H1 (cell line): ENCODE data around the gene NEMF. TPM values are rescaled to one million over a fixed set of nuclear protein-coding genes. Genes with fewer than 3 reads are reported as not detected.

Source experiments
- BACH1 ChIP-seq: IDR thresholded peaks from 2 replicates; pipeline ENCODE4 v1.6.1; 2012; ENCODE audit warnings: low read length, improper control_type of control experiment
- CEBPB ChIP-seq: IDR thresholded peaks from 2 replicates; pipeline ENCODE4 v1.6.1; 2012; ENCODE audit warnings: low read depth, low read length
- CHD7 ChIP-seq: fragments of 300-600 bp; sonication (generic); IDR thresholded peaks from 2 replicates; pipeline ENCODE4 v1.7.1; 2012; ENCODE audit warnings: low read length, moderate library complexity, mild to moderate bottlenecking, inconsistent platforms; ENCODE audit not compliant: insufficient replicate concordance
- HDAC2 ChIP-seq, 2 experiments: fragments of 300-600 bp in 1 of 2; sonication (generic) in 1 of 2; IDR thresholded peaks; 2 replicates each; pipeline ENCODE4 v1.6.1; 2011 to 2012; ENCODE audit warnings: low read depth in 2 of 2, low read length in 2 of 2, mild to moderate bottlenecking in 2 of 2, moderate library complexity in 2 of 2, borderline replicate concordance in 1 of 2, inconsistent platforms in 1 of 2
- HDAC6 ChIP-seq: IDR thresholded peaks from one replicate; pipeline ENCODE4 v1.7.1; 2012; ENCODE audit warnings: low read depth, mild to moderate bottlenecking, inconsistent platforms, low read length, moderate library complexity
- JUN ChIP-seq: IDR thresholded peaks from 2 replicates; pipeline ENCODE4 v1.6.1; 2011; ENCODE audit warnings: low read depth, mild to moderate bottlenecking, improper control_type of control experiment, low read length
- POLR2A ChIP-seq, 2 experiments: IDR thresholded peaks; 1 replicate in 1 of 2; 2 replicates in 1 of 2; pipeline ENCODE4 v1.6.1; 2011; ENCODE audit warnings: low read depth in 2 of 2, low read length in 2 of 2, mild to moderate bottlenecking in 2 of 2; ENCODE audit errors: control extremely low read depth in 1 of 2
- RXRA ChIP-seq: IDR thresholded peaks from 2 replicates; pipeline ENCODE4 v1.6.1; 2011; ENCODE audit warnings: low read depth, mild to moderate bottlenecking, low read length, moderate library complexity; ENCODE audit not compliant: insufficient read depth
- SIRT6 ChIP-seq: IDR thresholded peaks from one replicate; pipeline ENCODE4 v1.7.1; 2012; ENCODE audit warnings: low read length, inconsistent platforms
- SIX5 ChIP-seq: IDR thresholded peaks from 2 replicates; pipeline ENCODE4 v1.6.1; 2011; ENCODE audit warnings: mild to moderate bottlenecking, low read depth, low read length
- SP2 ChIP-seq: IDR thresholded peaks from 2 replicates; pipeline ENCODE4 v1.6.1; 2012; ENCODE audit warnings: mild to moderate bottlenecking, low read length, inconsistent platforms
- TAF7 ChIP-seq: optimal IDR thresholded peaks from 2 replicates; pipeline ENCODE3; 2011; ENCODE audit warnings: low read depth, mild to moderate bottlenecking, inconsistent platforms, low read length, moderate library complexity, borderline replicate concordance
- ZNF274 ChIP-seq: IDR thresholded peaks from 2 replicates; pipeline ENCODE4 v1.7.0; 2012; ENCODE audit warnings: low read length, borderline replicate concordance; ENCODE audit errors: extremely low read depth
- polyA plus RNA-seq, 7 experiments: library from polyadenylated mRNA; depleted of rRNA in 3 of 7; stranded (reverse) in 5 of 7; unstranded in 2 of 7; fragments of >200 nt in 5 of 7; fragments of 200-250 nt in 2 of 7; gene quantifications; 1 replicate in 5 of 7; 2 replicates in 1 of 7; 4 replicates in 1 of 7; pipeline versions ENCODE4 v1.2.1 to v1.2.3, GENCODE V29; 2011 to 2013; ENCODE audit warnings: missing spikeins in 2 of 7, mixed read lengths in 2 of 7
- total RNA-seq: library from RNA; stranded (reverse); fragmentation: NEBNext Ultra II Directional; extraction: Animal tissue kit (Norgen Biotek cat#: 25700); gene quantifications from 2 replicates; pipeline ENCODE4 v1.2.1, GENCODE V29; 2021

Gene NEMF
- total and polyA plus RNA-seq, 2 of the 8 experiments (the other 6 are each of a cell fraction or from before 2014, with no cell fraction given): 8.3 to 45.5 TPM

GRCh38 chr14:49755378-49755777 is 97.2 kb downstream of the NEMF start (continued):
- TF ChIP-seq CHD7 (no peak), TAF7 (no peak), HDAC6 (no peak), CEBPB (no peak), JUN (no peak), HDAC2 (IDR thresholded peaks at IDR 0.05; ENCODE audit: borderline replicate concordance in 1 of 2, low read depth in 2 of 2, low read length in 2 of 2) (no peak), ZNF274 (no peak), SP2 (no peak), SIRT6 (no peak), POLR2A (IDR thresholded peaks at IDR 0.05; ENCODE audit: control extremely low read depth in 1 of 2, low read depth in 2 of 2, low read length in 2 of 2) (no peak), SIX5 (no peak), RXRA (no peak), BACH1 (no peak)
